Upper lobe of left lung (tissue), 6 donors: ENCODE results near the gene GPR137C. TPM values are rescaled to one million over a fixed set of nuclear protein-coding genes. Genes with fewer than 3 reads are reported as not detected.
A peak's percentile ranks its signal among the peaks of the same experiment; 100 is the strongest.
"Not testable (repeated sequence)": the region's sequence is repeated elsewhere in the genome, so short reads cannot be mapped to it uniquely, and the experiment has no call there.

Experiments
- ATAC-seq, 2 donors: fragments of 200-7000 bp; cut with Tn5 transposase; one replicate each; pipeline ENCODE4 v1.9.1; 2022; ENCODE audit warnings: mild to moderate bottlenecking in 2 of 2, moderate library complexity in 2 of 2; ENCODE audit not compliant: low FRiP score in 2 of 2
- DNase-seq, 2 donors: peaks; one replicate each; pipeline ENCODE4 v3.0.0-alpha.2; 2019 to 2020
- H3K27ac ChIP-seq, 4 donors: fragments of 200-600 bp; sonication (generic); one replicate each; pipeline ENCODE4 v1.5.1; 2016 to 2019
- H3K27me3 ChIP-seq, 4 donors: fragments of 200-600 bp; sonication (generic); one replicate each; pipeline ENCODE4 v1.5.1; 2017 to 2019
- H3K36me3 ChIP-seq, 4 donors: fragments of 200-600 bp; sonication (generic); one replicate each; pipeline ENCODE4 v1.5.1; 2016 to 2019
- H3K4me1 ChIP-seq, 4 donors: fragments of 200-600 bp; sonication (generic); one replicate each; pipeline ENCODE4 v1.5.1; 2018 to 2019
- H3K4me3 ChIP-seq, 4 donors: fragments of 200-600 bp; sonication (generic); one replicate each; pipeline ENCODE4 v1.5.1; 2017 to 2019; ENCODE audit warnings: mild to moderate bottlenecking in 2 of 4, moderate library complexity in 1 of 4
- H3K9me3 ChIP-seq, 4 donors: fragments of 200-600 bp; sonication (generic); one replicate each; pipeline ENCODE4 v1.5.1; 2018 to 2019
- CTCF ChIP-seq, 6 experiments: fragments of 450-650 bp in 4 of 6; fragments of 200-600 bp in 2 of 6; sonication (generic) in 2 of 6; IDR thresholded peaks; one replicate each; pipeline ENCODE4 v1.5.1; 2016 to 2019; ENCODE audit warnings: antibody characterized with exemption in 6 of 6
- EP300 ChIP-seq, 4 donors: sonication (generic); formaldehyde crosslinking; IDR thresholded peaks; one replicate each; pipeline ENCODE4 v1.5.1; 2017; ENCODE audit warnings: antibody characterized with exemption in 4 of 4, control low read depth in 2 of 4
- POLR2A ChIP-seq, 4 donors: fragments of 450-650 bp; IDR thresholded peaks; one replicate each; pipeline ENCODE4 v1.5.1; 2016 to 2017; ENCODE audit warnings: antibody characterized with exemption in 4 of 4, mild to moderate bottlenecking in 2 of 4
- POLR2AphosphoS5 ChIP-seq, 2 donors: sonication (generic); formaldehyde crosslinking; IDR thresholded peaks; one replicate each; pipeline ENCODE4 v1.5.1; 2017; ENCODE audit warnings: antibody characterized with exemption in 2 of 2
- WGBS, 2 donors: methylation state at CpG; one replicate each; pipeline ENCODE4 v1.1.5; 2017 to 2018; 5-methylcytosine and 5-hydroxymethylcytosine counted together
- total RNA-seq, 6 donors: library from RNA; depleted of rRNA in 4 of 6; stranded (reverse); fragments of >200 nt in 4 of 6; gene quantifications; one replicate each; pipeline versions ENCODE4 v1.1.0 to v1.2.1, GENCODE V29; 2016 to 2021
- donor health status: DM: no; HTN: no; CAD: no; lungs with moderate emphysema.
- donor health status: DM: no; HTN: yes; CAD: no; lungs with severe emphysema.

Gene GPR137C
- total RNA-seq, 6 donors from 2014 or later, result 0.43 to 1.0 (median 0.63) TPM; not detected in 2

- no peaks in the 10 kb centered on the region for H3K9me3 ChIP-seq
- H3K36me3 ChIP-seq, result no peaks in the 10 kb centered on the region
- peak overlapping the region; percentile 81 to 88 (median 83) for H3K4me3 ChIP-seq
- peak overlapping the region; percentile 28 to 95 (median 86) for H3K27ac ChIP-seq
- peaks cover 16 to 27% (median 21%) of the 10 kb centered on the region in 4 donors for H3K4me1 ChIP-seq
- TF ChIP-seq CTCF (IDR thresholded peaks at IDR 0.05), result no peak
- TF ChIP-seq POLR2A (IDR thresholded peaks at IDR 0.05), result peak in 2 of 4 donors; percentile 32 to 49
- peak in 1 of 2 donors; percentile 55 for TF ChIP-seq POLR2AphosphoS5 (IDR thresholded peaks at IDR 0.05)
- no peak for TF ChIP-seq EP300 (IDR thresholded peaks at IDR 0.05)
- ATAC-seq, result peak in 1 of 2 donors; percentile 49
- DNase-seq, result peak in 1 of 2 donors; percentile 91
- no peaks in the 10 kb centered on the region for H3K27me3 ChIP-seq
- 4 to 10% methylated on average over 13 to 22 of the region's 22 CpGs for WGBS, 2 donors
Measured at GRCh38 chr14:52553671-52554575, 1.3 kb downstream of the GPR137C start.

GRCh38 chr14:52558688-52559087 is 6.1 kb downstream of the GPR137C start:
- TF ChIP-seq EP300 (IDR thresholded peaks at IDR 0.05) (no peak), CTCF (IDR thresholded peaks at IDR 0.05) (no peak), POLR2A (IDR thresholded peaks at IDR 0.05) (no peak), POLR2AphosphoS5 (IDR thresholded peaks at IDR 0.05) (no peak)

GRCh38 chr14:52563120-52563519 is 10.5 kb downstream of the GPR137C start:
- WGBS, 2 donors, result 71 to 83% methylated on average over 2 of the region's 2 CpGs
- H3K4me1 ChIP-seq, result no peaks in the 10 kb centered on the region
- no peak for ATAC-seq

More at GRCh38 chr14:52558688-52559087, 6.1 kb downstream of the GPR137C start:
- no peak overlapping the region for H3K4me3 ChIP-seq
- H3K9me3 ChIP-seq, result no peaks in the 10 kb centered on the region
- DNase-seq (no peak), ATAC-seq (no peak)
- H3K27me3 ChIP-seq, result no peaks in the 10 kb centered on the region
- peaks cover 4 to 8% (median 6%) of the 10 kb centered on the region in 4 donors for H3K4me1 ChIP-seq
- H3K27ac ChIP-seq, result no peak overlapping the region
- H3K36me3 ChIP-seq, result no peaks in the 10 kb centered on the region
- 95 to 98% methylated on average over 2 of the region's 2 CpGs for WGBS, 2 donors

GRCh38 chr14:52568454-52568853 is 15.8 kb downstream of the GPR137C start:
- not testable (repeated sequence) for H3K36me3 ChIP-seq, H3K27ac ChIP-seq, DNase-seq, ATAC-seq, H3K4me1 ChIP-seq, H3K27me3 ChIP-seq, H3K4me3 ChIP-seq
- 94 to 96% methylated on average over 7 of the region's 7 CpGs for WGBS, 2 donors
- H3K9me3 ChIP-seq, result peaks cover 8 to 39% (median 19%) of the 10 kb centered on the region in 4 donors

More at GRCh38 chr14:52563120-52563519, 10.5 kb downstream of the GPR137C start:
- Histone ChIP-seq H3K27ac (no peak overlapping the region), H3K4me3 (no peak overlapping the region), H3K36me3 (no peaks in the 10 kb centered on the region), H3K9me3 (peaks cover 0 to under 1% (median 0%) of the 10 kb centered on the region in 4 donors), H3K27me3 (no peaks in the 10 kb centered on the region)
- no peak for TF ChIP-seq CTCF (IDR thresholded peaks at IDR 0.05)
- no peak for TF ChIP-seq POLR2A (IDR thresholded peaks at IDR 0.05)
- no peak for TF ChIP-seq EP300 (IDR thresholded peaks at IDR 0.05)
- TF ChIP-seq POLR2AphosphoS5 (IDR thresholded peaks at IDR 0.05), result no peak
- no peak for DNase-seq

GRCh38 chr14:52575858-52576257 is 23.2 kb downstream of the GPR137C start:
- 89 to 94% methylated on average over 2 of the region's 2 CpGs for WGBS, 2 donors
- Histone ChIP-seq H3K36me3 (no peaks in the 10 kb centered on the region), H3K4me1 (no peaks in the 10 kb centered on the region), H3K27me3 (no peaks in the 10 kb centered on the region), H3K27ac (no peak overlapping the region), H3K4me3 (no peak overlapping the region), H3K9me3 (peaks cover 6 to 25% (median 14%) of the 10 kb centered on the region in 4 donors)
- ATAC-seq, result no peak
- no peak for TF ChIP-seq EP300 (IDR thresholded peaks at IDR 0.05)
- TF ChIP-seq POLR2A (IDR thresholded peaks at IDR 0.05), result no peak
- no peak for TF ChIP-seq CTCF (IDR thresholded peaks at IDR 0.05)
- no peak for TF ChIP-seq POLR2AphosphoS5 (IDR thresholded peaks at IDR 0.05)
- DNase-seq, result no peak
